ENCODE data around the gene SMIM36.
A peak's percentile ranks its signal among the peaks of the same experiment; 100 is the strongest.
"Not testable (repeated sequence)": the region's sequence is repeated elsewhere in the genome, so short reads cannot be mapped to it uniquely, and the experiment has no call there.

The SMIM36 gene

DNA sequence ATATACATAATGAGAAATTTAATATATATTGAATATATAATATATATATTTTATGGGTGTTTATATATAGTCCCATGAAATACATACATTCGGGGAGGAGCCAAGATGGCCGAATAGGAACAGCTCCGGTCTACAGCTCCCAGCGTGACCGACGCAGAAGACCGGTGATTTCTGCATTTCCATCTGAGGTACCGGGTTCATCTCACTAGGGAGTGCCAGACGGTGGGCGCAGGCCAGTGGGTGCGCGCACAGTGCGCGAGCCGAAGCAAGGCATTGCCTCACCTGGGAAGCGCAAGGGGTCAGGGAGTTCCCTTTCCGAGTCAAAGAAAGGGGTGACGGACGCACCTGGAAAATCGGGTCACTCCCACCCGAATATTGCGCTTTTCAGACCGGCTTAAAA, 9.6 kb downstream of the SMIM36 start:
- not testable (repeated sequence) for DNase-seq (ENCODE audit: low read depth)

DNA sequence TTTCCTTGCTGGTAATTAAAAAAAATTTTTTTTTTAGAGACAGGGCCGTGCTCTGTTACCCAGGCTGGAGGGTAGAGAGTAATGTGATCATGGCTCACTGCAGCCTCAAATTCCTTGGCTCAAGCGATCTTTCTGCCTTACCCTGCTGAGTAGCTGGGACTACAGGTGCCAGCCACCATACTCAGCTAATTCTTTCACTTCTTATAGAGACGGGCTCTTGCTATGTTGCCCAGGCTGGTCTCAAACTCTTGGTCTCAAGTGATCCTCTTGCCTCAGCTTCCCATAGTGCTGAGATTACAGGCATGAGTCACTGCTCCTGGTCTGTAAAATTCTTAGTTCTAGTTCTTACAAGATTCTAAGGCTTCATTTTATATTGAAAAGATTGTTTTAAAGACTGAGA, 11.1 kb downstream of the SMIM36 start:
- no peak for DNase-seq (ENCODE audit: low read depth)

DNA sequence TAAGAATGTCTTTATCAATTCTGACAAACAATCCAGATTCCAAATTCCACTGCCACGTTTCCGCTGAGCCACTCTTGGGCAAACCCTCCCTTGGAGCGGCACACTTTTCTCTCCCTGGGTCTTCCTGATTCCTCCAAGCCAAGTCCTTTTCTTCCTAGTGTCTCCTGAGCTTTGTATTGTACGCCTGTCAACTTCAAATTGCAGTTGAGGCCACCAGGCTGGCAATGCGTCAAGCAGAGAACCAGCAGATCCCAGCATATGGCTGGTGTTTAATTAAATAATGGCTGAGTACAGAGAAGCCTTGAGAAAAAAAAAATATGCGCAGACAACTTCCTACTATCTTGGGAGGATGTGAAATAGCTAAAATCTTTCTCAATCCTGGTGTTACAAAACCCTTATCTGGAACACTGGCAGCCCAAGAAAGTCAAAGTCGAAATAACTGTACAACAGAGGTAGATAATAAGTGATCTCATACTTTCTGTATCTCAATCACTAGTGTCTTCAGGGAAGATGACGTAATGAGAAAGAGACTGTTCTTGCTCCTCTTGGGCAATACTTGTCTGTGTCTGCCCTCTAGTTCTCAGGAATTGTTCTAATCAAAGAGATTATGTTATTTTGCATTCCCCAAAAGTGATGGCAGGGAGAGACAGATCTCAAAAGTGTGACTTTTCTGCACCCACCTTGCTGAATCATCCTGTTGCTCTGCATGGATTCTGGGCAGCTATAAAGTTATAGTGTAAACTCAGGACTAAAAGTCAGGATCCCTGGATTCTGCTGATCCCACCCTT, 15.0 kb downstream of the SMIM36 start:
- DNase-seq (ENCODE audit: low read depth): peak; percentile 53

DNA sequence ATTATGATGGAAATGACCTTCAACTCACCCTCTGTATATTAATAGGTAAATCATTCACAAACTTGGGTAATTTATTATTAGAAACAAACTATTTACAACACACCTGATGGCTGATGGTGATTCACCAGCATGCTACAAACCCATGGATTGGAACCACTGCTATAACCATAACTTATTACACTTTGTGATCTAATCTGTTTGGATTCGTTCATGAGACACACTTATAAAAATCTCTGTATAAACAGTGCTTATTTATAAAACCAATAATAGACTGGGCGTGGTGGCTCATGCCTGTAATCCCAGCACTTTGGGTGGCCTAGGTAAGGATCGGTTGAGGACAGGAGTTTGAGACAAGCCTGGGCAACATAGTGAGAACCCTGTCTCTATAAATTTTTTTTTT, 16.0 kb downstream of the SMIM36 start:
- no peak for DNase-seq (ENCODE audit: low read depth)

DNA sequence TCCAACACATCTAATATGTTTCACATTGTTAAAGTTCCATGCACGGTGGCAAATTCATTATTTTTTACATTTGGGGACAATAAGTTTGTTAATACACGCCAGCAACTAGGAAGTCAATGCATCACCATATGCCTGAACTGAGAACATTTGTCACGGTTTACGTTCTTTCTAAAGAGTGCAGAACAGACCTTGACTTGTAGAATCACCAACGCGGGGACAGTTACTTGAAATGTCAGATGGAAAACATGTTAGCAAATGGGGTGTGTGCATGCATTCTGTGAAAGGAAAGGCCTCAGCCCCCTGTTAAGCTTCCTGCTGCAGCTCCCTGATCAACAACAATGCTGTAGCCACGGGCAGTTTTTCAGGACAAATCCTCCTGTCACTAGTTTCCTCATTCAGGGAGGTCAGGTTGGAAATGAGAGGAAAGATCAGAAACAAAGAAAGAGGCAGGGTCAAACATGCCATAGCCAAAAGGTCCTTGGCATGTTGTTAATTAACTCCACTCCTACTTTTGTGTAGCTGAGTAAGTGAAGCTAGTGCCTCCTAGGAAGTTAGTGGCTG, 18.4 kb downstream of the SMIM36 start:
- DNase-seq (ENCODE audit: low read depth): no peak

DNA sequence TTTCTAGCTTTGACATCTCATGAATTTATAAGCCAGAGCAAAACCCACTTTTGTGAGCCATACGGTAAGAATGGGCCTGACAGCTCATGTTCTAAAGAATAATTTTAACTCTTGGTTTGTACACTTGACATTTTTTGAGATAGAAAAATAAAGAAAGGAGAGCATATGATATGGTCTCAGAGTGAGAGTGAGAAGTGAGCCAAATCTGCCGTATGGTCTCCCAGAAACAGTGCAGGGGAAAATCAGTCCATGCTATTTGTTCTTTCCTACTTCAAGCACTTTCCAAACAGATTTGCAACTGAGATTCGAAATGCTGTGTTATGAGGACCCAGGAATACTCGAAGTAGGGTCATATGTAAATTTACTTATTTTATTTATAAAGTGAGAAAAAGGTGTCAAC, 20.9 kb downstream of the SMIM36 start:
- DNase-seq (ENCODE audit: low read depth): no peak

- DNase-seq (ENCODE audit: low read depth): no peak
Observed at GRCh38 chr17:55487695-55488432, 23.4 kb downstream of the SMIM36 start.

- DNase-seq (ENCODE audit: low read depth): no peak
Observed at GRCh38 chr17:55484575-55484974, 26.7 kb downstream of the SMIM36 start.

- DNase-seq (ENCODE audit: low read depth): no peak
Observed at GRCh38 chr17:55482591-55483389, 28.5 kb downstream of the SMIM36 start.

- no peak for DNase-seq (ENCODE audit: low read depth)
Observed at GRCh38 chr17:55480631-55481315, 30.5 kb downstream of the SMIM36 start.

GRCh38 chr17:55479903-55480302, 31.3 kb downstream of the SMIM36 start:
- no peak for DNase-seq (ENCODE audit: low read depth)

DNA sequence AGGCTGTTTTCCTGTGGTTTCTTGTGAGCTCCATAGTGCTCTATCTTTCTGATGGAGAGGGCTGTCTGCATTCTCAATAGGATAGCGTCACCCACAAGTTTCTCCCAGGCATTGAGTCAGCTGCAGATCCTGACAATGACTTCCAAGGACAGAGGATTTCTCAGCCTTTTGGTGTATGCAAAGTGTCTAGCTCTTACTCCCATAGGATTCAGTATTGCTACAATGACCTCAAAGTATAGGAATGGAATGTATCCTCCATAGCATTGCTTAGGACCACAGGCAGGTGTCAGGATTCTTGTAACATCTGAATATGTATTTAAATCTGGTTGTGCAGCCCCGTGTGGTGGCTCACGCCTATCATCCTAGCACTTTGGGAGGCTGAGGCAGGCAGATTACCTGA, 32.3 kb downstream of the SMIM36 start:
- DNase-seq (ENCODE audit: low read depth): no peak

- DNase-seq (ENCODE audit: low read depth): no peak
Observed at GRCh38 chr17:55466671-55467070, 44.6 kb downstream of the SMIM36 start.

- not testable (repeated sequence) for DNase-seq (ENCODE audit: low read depth)
Observed at GRCh38 chr17:55465771-55466170, 45.5 kb downstream of the SMIM36 start.

GRCh38 chr17:55463600-55463999, 47.7 kb downstream of the SMIM36 start:
- DNase-seq (ENCODE audit: low read depth): no peak

GRCh38 chr17:55462711-55463110, 48.5 kb downstream of the SMIM36 start:
- no peak for DNase-seq (ENCODE audit: low read depth)

DNA sequence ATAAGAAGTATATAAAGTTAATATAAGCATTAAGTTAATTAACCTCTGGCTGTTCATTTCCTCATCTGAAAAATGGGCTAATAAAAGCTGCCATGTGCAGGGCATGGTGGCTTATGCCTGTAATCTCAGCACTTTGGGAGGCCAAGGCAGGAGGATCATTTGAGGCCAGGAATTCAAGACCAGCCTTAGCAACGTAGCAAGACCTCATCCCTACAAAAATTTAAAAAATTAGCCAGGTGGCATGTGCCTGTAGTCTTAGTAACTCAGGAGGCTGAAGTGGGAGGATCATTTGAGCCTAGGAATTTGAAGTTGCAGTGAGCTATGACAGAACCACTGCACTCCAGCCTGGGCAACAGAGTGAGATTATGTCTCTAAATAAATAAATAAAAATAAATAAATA, 49.0 kb downstream of the SMIM36 start:
- DNase-seq (ENCODE audit: low read depth): no peak

- DNase-seq (ENCODE audit: low read depth): no peak
Observed at GRCh38 chr17:55458978-55459377, 52.3 kb downstream of the SMIM36 start.

DNA sequence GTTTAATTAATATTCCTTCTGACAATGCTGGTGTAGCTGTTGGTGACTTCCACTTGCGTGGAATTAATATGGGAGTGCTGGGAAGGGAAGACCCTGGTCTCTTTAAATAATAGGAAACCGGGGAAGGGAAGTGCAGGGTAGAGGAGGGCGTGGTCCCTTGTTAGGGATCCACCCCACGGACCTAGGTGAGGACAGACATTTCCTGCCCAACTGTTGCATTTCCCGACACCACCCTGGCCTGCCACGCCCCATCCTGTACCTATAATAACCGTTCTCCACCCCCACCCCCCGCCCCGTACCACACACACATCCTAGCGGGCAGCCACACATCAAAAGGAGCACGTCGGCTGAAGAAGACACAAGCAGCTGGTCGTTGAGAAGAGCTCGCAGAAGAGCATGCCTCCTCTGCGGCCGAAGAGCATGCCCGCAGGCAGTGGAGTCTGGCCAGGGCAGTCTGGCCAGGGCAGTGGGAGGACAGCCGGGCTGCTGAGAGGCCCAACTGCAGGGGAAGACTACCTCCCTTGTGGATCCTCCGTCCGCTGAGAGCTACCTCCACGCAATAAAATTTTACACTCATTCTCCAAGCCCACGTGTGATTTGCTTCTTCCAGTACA, 52.9 kb downstream of the SMIM36 start:
- no peak for DNase-seq (ENCODE audit: low read depth)

GRCh38 chr17:55456307-55457240, 54.7 kb downstream of the SMIM36 start:
- DNase-seq (ENCODE audit: low read depth): no peak
